Hematopoietic multipotent progenitor cell treated with erythropoietin and hydrocortisone succinate and interleukin-3 and kit ligand, for 17 days (in vitro differentiated cells): ENCODE results near the gene IL1F10.

Experiments used
- DNase-seq: peaks from one replicate; pipeline ENCODE4 v3.0.0-alpha.2; 2015; ENCODE audit warnings: low spot score

IL1F10 gene

GRCh38 chr2:113112871-113113270 is 45.1 kb downstream of the IL1F10 start:
- DNase-seq = no peak

- no peak for DNase-seq
Observed at GRCh38 chr2:113113807-113114206, 46.0 kb downstream of the IL1F10 start.

GRCh38 chr2:113114224-113114945 is 46.6 kb downstream of the IL1F10 start:
- DNase-seq = no peak

DNA sequence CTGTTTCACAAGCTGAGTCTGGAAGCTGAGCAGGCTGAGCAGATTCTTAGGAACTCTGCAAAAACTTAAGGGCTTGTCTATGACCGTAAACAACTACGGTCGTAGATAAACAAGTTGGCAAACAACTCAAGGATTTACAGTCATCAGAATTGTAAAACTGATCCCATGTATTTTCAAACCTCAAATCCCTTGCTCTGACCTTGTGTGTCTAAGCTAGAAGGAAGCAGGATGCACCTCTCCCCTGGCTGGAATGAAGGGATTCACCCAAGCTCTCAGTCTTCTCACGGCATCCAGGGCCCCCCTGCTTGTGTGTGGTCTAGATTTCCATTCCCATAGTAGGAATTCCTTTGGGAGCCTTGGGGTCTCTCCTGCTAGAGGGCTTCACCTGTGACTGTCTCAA is 47.2 kb downstream of the IL1F10 start:
- no peak for DNase-seq

- DNase-seq = no peak
Observed at GRCh38 chr2:113116100-113116958, 48.6 kb downstream of the IL1F10 start.

DNA sequence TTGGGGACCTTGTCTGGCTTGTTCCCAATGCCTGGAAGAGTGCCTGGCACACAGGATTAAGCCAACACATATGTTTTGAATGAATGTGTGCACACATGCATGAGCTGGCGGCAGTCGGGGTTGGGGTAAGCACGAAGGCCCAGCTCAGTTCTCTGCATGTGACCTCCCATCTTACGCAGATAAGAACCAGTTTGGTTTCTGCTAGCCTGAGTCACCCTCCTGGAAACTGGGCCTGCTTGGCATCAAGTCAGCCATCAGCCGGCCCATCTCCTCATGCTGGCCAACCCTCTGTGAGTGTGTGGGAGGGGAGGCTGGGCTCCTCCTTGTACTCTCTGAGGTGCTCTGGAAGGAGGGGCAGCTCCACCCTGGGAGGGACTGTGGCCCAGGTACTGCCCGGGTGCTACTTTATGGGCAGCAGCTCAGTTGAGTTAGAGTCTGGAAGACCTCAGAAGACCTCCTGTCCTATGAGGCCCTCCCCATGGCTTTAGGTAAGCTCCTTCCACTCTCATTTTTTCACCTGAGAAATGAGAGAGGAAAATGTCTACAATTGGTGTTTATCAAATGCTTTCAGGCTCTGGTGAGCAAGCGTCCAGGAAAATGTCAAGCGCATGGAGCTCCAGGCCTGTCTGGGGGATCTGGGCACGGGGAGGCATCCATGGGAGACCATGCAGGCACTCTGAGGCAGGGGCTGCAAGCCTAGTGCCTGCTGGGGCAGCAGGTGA is 49.9 kb downstream of the IL1F10 start:
- DNase-seq = peak; percentile 79

DNA sequence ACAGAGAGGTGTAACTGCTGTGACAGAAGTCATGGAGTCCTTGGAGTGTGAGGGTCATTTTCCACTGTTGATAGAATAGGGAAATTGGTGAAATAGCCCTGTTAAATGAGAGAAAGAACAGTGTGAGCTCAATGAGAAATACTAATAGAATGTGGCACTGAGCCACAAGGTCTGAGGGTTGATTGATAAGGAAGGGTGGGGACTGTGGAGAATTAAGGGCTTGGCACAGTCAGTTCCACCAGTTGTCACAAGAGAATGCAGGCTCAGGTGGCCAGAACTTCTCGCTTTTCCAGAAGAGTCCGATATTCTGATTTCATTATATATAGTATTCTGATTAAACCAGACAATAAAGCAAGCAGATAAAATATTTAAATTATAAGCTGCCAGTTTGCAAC is 50.5 kb downstream of the IL1F10 start:
- DNase-seq = no peak

DNA sequence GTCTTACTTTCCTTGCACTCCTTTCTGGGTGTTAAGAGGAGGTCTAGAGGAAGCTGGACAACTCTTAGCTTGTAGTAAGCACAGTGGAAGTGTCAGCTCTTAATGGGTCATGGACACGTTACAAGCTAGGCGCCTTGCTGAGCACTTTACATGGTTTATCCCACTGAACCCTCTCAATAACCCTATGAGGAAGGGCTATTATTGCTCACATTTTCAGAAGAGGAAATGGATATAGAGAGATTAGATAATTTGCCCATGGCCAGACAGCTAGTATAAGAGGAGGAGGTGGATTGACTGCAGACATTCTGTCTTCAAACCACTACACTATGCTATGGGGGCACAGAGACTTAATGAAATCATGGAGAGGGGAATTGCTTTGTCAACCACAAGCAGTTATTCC is 51.3 kb downstream of the IL1F10 start:
- DNase-seq = no peak

- DNase-seq = no peak
Observed at GRCh38 chr2:113120861-113121260, 53.1 kb downstream of the IL1F10 start.

- no peak for DNase-seq
Observed at GRCh38 chr2:113122364-113122763, 54.6 kb downstream of the IL1F10 start.

GRCh38 chr2:113123726-113124125 is 56.0 kb downstream of the IL1F10 start:
- no peak for DNase-seq

DNA sequence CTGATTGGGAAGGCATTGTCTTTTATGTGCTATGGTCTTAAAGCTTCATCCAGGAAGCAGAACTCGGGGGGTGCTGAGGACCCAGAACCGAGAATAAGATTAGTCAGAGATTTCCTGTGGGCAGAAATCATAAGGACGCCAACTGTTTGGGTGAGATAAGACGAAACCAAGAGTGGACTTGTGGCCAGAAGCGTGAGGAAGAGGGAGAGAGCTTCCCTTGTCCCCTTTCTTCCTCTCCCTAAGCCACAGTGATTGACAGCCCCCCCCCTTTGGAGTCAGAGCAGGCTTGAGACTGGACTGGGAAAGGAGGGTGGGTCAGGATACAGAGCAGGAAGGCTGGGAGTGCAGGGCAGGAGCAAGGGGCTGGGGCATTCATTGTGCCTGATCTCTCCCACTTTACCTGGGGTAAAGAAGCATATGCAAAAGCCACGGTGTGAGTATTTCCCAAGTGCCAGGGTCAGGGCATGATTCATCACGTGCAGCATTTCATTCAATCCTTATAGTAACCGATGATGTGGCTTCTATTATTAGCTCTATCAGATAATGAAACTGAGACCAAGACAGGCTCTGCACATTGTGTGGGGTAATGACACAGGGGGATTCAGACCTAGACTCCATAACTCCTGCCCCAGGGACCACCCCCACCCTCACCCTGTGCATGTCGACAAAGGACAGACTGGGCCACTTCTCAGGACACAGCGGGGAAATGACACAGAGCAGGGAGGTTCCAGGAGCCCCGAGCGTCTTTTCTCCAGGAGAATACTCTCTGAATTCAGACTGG is 56.6 kb downstream of the IL1F10 start:
- DNase-seq = no peak
